ENCODE measurements around the gene STIM1.
"Not testable (repeated sequence)": the region's sequence is repeated elsewhere in the genome, so short reads cannot be mapped to it uniquely, and the experiment has no call there.

The STIM1 gene

GRCh38 chr11:3856856-3857553 is 1.5 kb downstream of the STIM1 start:
- DNase-seq: no peak

GRCh38 chr11:3857628-3858027 is 2.2 kb downstream of the STIM1 start:
- DNase-seq: no peak

GRCh38 chr11:3859373-3859881 is 4.0 kb downstream of the STIM1 start:
- DNase-seq: no peak

- no peak for DNase-seq
Observed at GRCh38 chr11:3860375-3860774, 4.9 kb downstream of the STIM1 start.

- DNase-seq: not testable (repeated sequence)
Observed at GRCh38 chr11:3860898-3861393, 5.5 kb downstream of the STIM1 start.

GRCh38 chr11:3861683-3862082 is 6.2 kb downstream of the STIM1 start:
- DNase-seq: no peak

GRCh38 chr11:3865388-3866193 is 10.1 kb downstream of the STIM1 start:
- DNase-seq: no peak

- DNase-seq: no peak
Observed at GRCh38 chr11:3866206-3866605, 10.7 kb downstream of the STIM1 start.

- DNase-seq: no peak
Observed at GRCh38 chr11:3866836-3867208, 11.4 kb downstream of the STIM1 start.

- DNase-seq: no peak
Observed at GRCh38 chr11:3867209-3868091, 12.0 kb downstream of the STIM1 start.

GRCh38 chr11:3873712-3874349 is 18.4 kb downstream of the STIM1 start:
- no peak for DNase-seq

GRCh38 chr11:3876613-3877012 is 21.1 kb downstream of the STIM1 start:
- DNase-seq: no peak

- DNase-seq: no peak
Observed at GRCh38 chr11:3877364-3878257, 22.1 kb downstream of the STIM1 start.

- no peak for DNase-seq
Observed at GRCh38 chr11:3878258-3878584, 22.8 kb downstream of the STIM1 start.

GRCh38 chr11:3879216-3879966 is 23.9 kb downstream of the STIM1 start:
- no peak for DNase-seq

GRCh38 chr11:3879967-3880542 is 24.6 kb downstream of the STIM1 start:
- no peak for DNase-seq

GRCh38 chr11:3880724-3881123 is 25.3 kb downstream of the STIM1 start:
- no peak for DNase-seq

- no peak for DNase-seq
Observed at GRCh38 chr11:3882655-3883054, 27.2 kb downstream of the STIM1 start.

- no peak for DNase-seq
Observed at GRCh38 chr11:3885855-3886254, 30.4 kb downstream of the STIM1 start.

GRCh38 chr11:3886985-3887384 is 31.5 kb downstream of the STIM1 start:
- DNase-seq: no peak

All from NCI-H1092 (cell line).